Left colon (tissue), 2 donors: ENCODE measurements around the gene DLG4. TPM values are rescaled to one million over a fixed set of nuclear protein-coding genes. Genes with fewer than 3 reads are reported as not detected.
"Not testable (repeated sequence)": the region's sequence is repeated elsewhere in the genome, so short reads cannot be mapped to it uniquely, and the experiment has no call there.

Source experiments
- ATAC-seq: fragments of 200-7000 bp; cut with Tn5 transposase; one replicate; pipeline ENCODE4 v1.9.1; 2020; ENCODE audit warnings: mild to moderate bottlenecking, moderate library complexity
- DNase-seq, 2 donors: peaks; one replicate each; pipeline ENCODE4 v3.0.0-alpha.2; 2020
- intact Hi-C, 2 donors: fragments of 100-400 bp; cut with DNase I in 1 of 2; cut with micrococcal nuclease in 1 of 2; formaldehyde crosslinking; loops; one replicate each; pipeline versions ENCODE4 v1.11.2 to v1.14.0; 2022; cut with DNase I, micrococcal nuclease
- total RNA-seq, 2 donors: library from RNA; stranded (reverse); fragmentation: NEBNext Ultra II Directional; extraction: Animal tissue kit (Norgen Biotek cat#: 25700); gene quantifications; one replicate each; pipeline ENCODE4 v1.2.1, GENCODE V29; 2021
- donor health status: DM: no; HTN: no; CAD: no.
- donor health status: DM: yes; HTN: yes; CAD: no.

DLG4 gene
- total RNA-seq, 2 donors from 2014 or later: 4.0 to 7.3 TPM

GRCh38 chr17:7177191-7177953, 42.3 kb downstream of the DLG4 start:
- DNase-seq (peak; percentile 56 to 73), ATAC-seq (peak; percentile 81)
- intact Hi-C loops: loop anchor here in 1 of 2 donors (5.0 kb wide), 1 partner anchor 130 kb away; no protein-coding TSS in a partner anchor

- DNase-seq (no peak), ATAC-seq (peak; percentile 10)
- intact Hi-C loops: loop anchor here in 1 of 2 donors (5.0 kb wide), 1 partner anchor 130 kb away; no protein-coding TSS in a partner anchor
Measured at GRCh38 chr17:7176841-7177190, 42.8 kb downstream of the DLG4 start.

- ATAC-seq: no peak
- DNase-seq: no peak
- intact Hi-C loops: loop anchor here in 1 of 2 donors (5.0 kb wide), 1 partner anchor 129 kb away; no protein-coding TSS in a partner anchor
Measured at GRCh38 chr17:7176107-7176840, 43.4 kb downstream of the DLG4 start.

- no peak for DNase-seq
- intact Hi-C loops: loop anchor here in 1 of 2 donors (5.0 kb wide), 1 partner anchor 128 kb away; no protein-coding TSS in a partner anchor
- ATAC-seq: no peak
Measured at GRCh38 chr17:7175330-7175733, 44.3 kb downstream of the DLG4 start.

DNA sequence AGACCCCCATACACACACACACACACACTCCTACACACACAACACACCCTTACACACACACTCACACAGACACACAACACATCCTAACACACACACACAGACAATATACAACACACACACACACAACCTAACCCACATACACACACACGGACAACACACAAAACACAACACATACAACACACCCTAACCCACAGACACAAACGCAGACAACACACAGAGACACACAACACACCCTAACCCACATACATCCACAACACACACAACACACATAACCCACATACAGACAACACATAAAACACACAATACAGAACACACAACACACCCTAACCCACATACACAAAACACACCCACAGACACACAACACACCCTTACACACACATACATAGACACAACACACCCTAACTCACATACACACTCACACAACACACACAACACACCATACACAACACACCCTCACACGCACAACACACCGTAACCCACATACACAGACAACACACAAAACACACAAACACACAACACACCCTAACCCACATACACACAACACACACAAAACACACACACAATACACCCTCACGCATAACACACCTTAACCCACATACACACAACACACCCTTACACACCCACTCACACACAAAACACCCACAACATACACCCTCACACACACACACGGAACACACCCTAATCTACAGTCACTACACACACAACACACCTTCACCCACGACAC, 44.9 kb downstream of the DLG4 start:
- intact Hi-C loops: loop anchor here in 1 of 2 donors (5.0 kb wide), 1 partner anchor 127 kb away; no protein-coding TSS in a partner anchor
- DNase-seq: no peak
- ATAC-seq: no peak

- intact Hi-C loops: no loop called here
- peak; percentile 69 for ATAC-seq
Measured at GRCh38 chr17:7173687-7174602, 45.7 kb downstream of the DLG4 start.

GRCh38 chr17:7172522-7173191, 47.0 kb downstream of the DLG4 start:
- DNase-seq, intact Hi-C loops: not testable (repeated sequence)

More at GRCh38 chr17:7173687-7174602, 45.7 kb downstream of the DLG4 start:
- peak; percentile 62 to 69 for DNase-seq

GRCh38 chr17:7169565-7169908, 50.1 kb downstream of the DLG4 start:
- ATAC-seq, DNase-seq, intact Hi-C loops: not testable (repeated sequence)

More at GRCh38 chr17:7172522-7173191, 47.0 kb downstream of the DLG4 start:
- not testable (repeated sequence) for ATAC-seq

GRCh38 chr17:7168841-7169564, 50.6 kb downstream of the DLG4 start:
- DNase-seq, intact Hi-C loops, ATAC-seq: not testable (repeated sequence)

DNA sequence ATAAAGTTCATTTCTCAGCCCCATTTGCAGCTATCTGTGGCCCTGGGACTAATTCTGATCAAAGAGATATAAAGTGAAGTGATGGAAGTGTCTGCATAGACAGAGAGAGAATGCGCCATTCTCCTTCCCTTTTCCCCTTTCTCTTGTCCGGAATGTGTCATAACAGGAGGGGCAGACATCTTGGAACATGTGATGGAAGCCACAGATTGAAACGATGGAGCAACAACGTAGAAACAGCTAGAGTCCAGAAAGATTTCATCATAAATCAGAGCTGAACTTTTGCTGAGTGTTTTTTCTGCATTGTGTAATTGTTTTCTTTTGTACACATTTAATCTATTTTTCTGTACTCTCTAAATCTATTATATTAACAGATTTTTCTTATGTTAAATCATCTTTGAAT, 51.8 kb downstream of the DLG4 start:
- intact Hi-C loops: no loop called here
- DNase-seq (no peak), ATAC-seq (no peak)

DNA sequence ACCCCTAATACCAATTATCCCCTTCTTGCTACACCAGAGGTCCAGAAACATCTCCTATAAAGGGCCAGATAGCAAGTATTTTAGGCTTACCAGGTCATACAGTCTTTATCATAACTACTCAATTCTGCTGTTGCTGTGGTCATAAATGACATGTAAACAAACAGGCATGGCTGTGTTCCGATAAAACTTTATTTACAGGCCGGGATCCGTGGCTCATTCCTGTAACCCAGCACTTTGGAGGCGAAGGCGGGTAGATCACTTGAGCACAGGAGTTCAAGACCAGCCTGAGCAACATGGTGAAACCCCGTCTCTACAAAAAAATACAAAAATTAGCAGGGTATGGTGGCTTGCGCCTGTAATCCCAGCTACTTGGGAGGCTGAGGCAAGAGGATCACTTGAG, 52.8 kb downstream of the DLG4 start:
- no peak for DNase-seq
- intact Hi-C loops: no loop called here
- ATAC-seq: no peak

- ATAC-seq, DNase-seq, intact Hi-C loops: not testable (repeated sequence)
Measured at GRCh38 chr17:7159571-7159970, 60.1 kb downstream of the DLG4 start.

GRCh38 chr17:7158424-7158823, 61.2 kb downstream of the DLG4 start:
- DNase-seq, intact Hi-C loops, ATAC-seq: not testable (repeated sequence)

DNA sequence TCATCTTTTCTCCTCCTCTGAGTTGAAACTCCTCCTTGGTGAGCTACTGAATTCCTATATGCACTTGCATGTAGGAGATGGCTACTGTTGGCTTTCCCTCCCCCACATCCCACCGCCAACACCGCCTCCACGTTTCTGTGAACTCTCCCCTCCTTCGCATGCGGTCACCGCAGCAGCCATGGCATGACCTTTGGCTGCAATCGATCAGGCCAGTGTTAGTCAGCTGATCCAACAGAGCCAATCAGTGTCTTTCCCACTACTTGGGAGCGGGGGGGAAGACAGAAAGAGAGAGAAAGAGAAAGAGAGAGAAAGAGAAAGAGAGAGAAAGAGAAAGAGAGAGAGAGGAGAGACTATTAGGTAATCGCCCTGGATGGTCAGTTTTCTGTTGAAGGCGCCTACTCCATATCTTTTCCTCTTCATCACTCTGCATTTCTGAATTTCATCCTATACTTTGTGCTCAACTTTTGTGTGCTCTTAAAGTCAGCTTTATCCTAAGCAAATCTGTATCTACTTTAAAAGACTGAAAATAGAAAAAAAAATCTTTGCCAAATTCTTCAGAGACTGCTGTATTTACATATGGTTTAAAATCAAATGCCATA, 63.2 kb downstream of the DLG4 start:
- intact Hi-C loops: no loop called here
- DNase-seq (no peak), ATAC-seq (no peak)

GRCh38 chr17:7147772-7148171, 71.9 kb downstream of the DLG4 start:
- ATAC-seq (no peak), DNase-seq (no peak)
- intact Hi-C loops: no loop called here

DNA sequence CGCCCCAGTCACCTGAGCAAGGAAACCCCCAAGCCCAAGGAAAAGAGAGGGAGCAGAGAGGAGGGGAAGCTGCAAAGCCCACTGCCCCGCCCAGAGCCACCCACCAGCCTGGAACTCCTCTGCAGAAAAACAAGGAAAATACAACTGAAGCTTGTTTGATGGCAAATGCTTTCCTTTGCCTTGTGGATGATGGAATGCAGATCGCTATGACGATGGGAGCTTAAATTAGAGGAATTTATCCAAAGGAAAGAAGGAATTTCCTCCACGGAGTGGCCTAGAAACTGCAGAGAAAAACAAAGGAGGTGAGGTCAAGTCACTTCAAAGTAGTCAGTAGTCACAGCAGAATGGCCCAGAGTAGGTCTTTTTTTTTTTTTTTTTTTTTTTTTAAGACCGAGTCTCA, 73.5 kb downstream of the DLG4 start:
- intact Hi-C loops: no loop called here
- no peak for DNase-seq
- no peak for ATAC-seq

- intact Hi-C loops: no loop called here
- DNase-seq (no peak), ATAC-seq (no peak)
Measured at GRCh38 chr17:7144213-7144612, 75.4 kb downstream of the DLG4 start.
